Ammon's horn (tissue), 1 donor: ENCODE measurements around the gene MVP.
A peak's percentile ranks its signal among the peaks of the same experiment; 100 is the strongest.
"Not testable (repeated sequence)": the region's sequence is repeated elsewhere in the genome, so short reads cannot be mapped to it uniquely, and the experiment has no call there.

ENCODE experiments used
- DNase-seq: peaks from one replicate; pipeline ENCODE4 v3.0.0-alpha.2; 2016; ENCODE audit warnings: low spot score

MVP gene

GRCh38 chr16:29815032-29815721 is 5.1 kb upstream of the MVP start:
- no peak for DNase-seq

GRCh38 chr16:29815793-29816693 is 4.2 kb upstream of the MVP start, which contains the start of gene PAGR1:
Gene PAGR1, plus strand, starts transcription at chr16:29816152. Its CDS starts 374 bp downstream, at chr16:29816526.
- DNase-seq: peak; percentile 99

GRCh38 chr16:29816694-29817441 is 3.4 kb upstream of the MVP start:
- no peak for DNase-seq

GRCh38 chr16:29818082-29818481 is 2.2 kb upstream of the MVP start:
- DNase-seq: no peak

- DNase-seq: no peak
These were observed 756 bp upstream of the MVP start for GRCh38 chr16:29819506-29819905.

- DNase-seq: no peak
These were observed 724 bp downstream of the MVP start for GRCh38 chr16:29820730-29821642.

GRCh38 chr16:29821643-29822115 is 1.4 kb downstream of the MVP start:
- no peak for DNase-seq

GRCh38 chr16:29824589-29825144 is 4.4 kb downstream of the MVP start:
- no peak for DNase-seq

GRCh38 chr16:29825145-29826044 is 5.1 kb downstream of the MVP start:
- no peak for DNase-seq

GRCh38 chr16:29826342-29826695 is 6.1 kb downstream of the MVP start:
- DNase-seq: no peak

GRCh38 chr16:29830774-29831173 is 10.5 kb downstream of the MVP start:
- no peak for DNase-seq

GRCh38 chr16:29831490-29831889 is 11.2 kb downstream of the MVP start:
- no peak for DNase-seq

GRCh38 chr16:29833219-29833618 is 13.0 kb downstream of the MVP start:
- not testable (repeated sequence) for DNase-seq

- no peak for DNase-seq
These were observed 13.8 kb downstream of the MVP start for GRCh38 chr16:29834079-29834478.

GRCh38 chr16:29835926-29836325 is 15.7 kb downstream of the MVP start:
- no peak for DNase-seq

GRCh38 chr16:29836623-29837022 is 16.4 kb downstream of the MVP start:
- no peak for DNase-seq

- DNase-seq: peak; percentile 54
These were observed 17.6 kb downstream of the MVP start for GRCh38 chr16:29837841-29838240.

GRCh38 chr16:29839822-29840221 is 19.6 kb downstream of the MVP start:
- no peak for DNase-seq

- no peak for DNase-seq
These were observed 20.0 kb downstream of the MVP start for GRCh38 chr16:29840240-29840639.

GRCh38 chr16:29841631-29842030 is 21.4 kb downstream of the MVP start:
- no peak for DNase-seq
